HG02885 (cell line): ENCODE results near the gene CD300H.
"Not testable (repeated sequence)": the region's sequence is repeated elsewhere in the genome, so short reads cannot be mapped to it uniquely, and the experiment has no call there.

Experiments used
- ATAC-seq: cut with Tn5 transposase; IDR thresholded peaks from one replicate; pipeline ENCODE4 v1.9.1; 2021; ENCODE audit warnings: mild to moderate bottlenecking; ENCODE audit not compliant: unreplicated experiment, poor library complexity

Gene CD300H

GRCh38 chr17:74529243-74529642 is 38.1 kb downstream of the CD300H start:
- ATAC-seq: no peak

DNA sequence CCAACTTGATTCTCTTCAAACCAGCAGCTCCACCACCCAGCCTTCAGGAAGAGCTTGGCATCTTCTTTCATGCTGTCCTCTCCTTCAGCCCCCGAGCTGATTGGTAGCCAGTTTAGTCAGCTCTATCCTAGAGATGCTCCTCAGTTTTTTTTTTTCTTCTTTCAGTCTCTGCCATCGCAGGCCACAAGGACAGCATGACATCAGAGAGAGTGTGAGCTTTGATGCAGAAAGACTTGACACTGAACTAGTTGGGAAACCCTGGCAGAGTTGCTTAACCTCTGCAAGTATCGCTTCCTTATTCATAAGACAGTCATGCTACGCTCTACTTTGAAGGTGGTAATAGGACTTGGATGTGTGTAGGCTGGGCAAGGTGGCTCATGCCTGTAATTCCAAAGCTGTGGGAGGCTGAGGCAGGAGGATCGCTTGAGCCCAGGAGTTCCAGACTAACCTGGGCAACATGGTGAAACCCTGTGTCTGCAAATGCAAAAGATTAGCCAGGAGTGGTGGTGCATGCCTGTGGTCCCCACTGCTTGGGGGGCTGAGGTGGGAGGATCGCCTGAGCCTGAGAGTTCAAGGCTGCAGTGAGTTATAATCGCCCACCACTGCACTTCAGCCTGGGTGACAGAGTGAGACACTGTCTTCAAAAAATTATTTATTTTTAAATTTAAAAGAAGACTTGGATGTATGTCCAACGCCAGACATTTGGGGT is 38.7 kb downstream of the CD300H start:
- peak; percentile 67 for ATAC-seq

- ATAC-seq: no peak
Measured at GRCh38 chr17:74527756-74528155, 39.6 kb downstream of the CD300H start.

- ATAC-seq: no peak
Measured at GRCh38 chr17:74527081-74527480, 40.2 kb downstream of the CD300H start.

- ATAC-seq: no peak
Measured at GRCh38 chr17:74526681-74527080, 40.6 kb downstream of the CD300H start.

- no peak for ATAC-seq
Measured at GRCh38 chr17:74525781-74526288, 41.5 kb downstream of the CD300H start.

DNA sequence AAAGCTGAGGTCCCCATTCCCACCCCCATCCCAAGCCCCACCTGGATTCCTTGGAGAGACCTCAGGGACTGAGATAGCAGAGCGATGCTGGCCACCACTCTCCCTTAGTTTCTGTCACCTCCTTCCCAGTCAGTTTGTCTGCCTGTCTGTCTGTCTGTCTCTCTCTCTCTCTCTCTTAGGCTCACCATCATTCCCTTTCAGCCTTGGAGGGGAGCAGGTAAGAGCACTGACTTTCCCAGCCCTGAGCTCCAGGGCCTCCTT is 41.9 kb downstream of the CD300H start:
- ATAC-seq: no peak

- ATAC-seq: no peak
Measured at GRCh38 chr17:74524653-74525464, 42.5 kb downstream of the CD300H start.

GRCh38 chr17:74523308-74523707 is 44.0 kb downstream of the CD300H start:
- ATAC-seq: no peak

- ATAC-seq: no peak
Measured at GRCh38 chr17:74522381-74523105, 44.8 kb downstream of the CD300H start.

GRCh38 chr17:74521701-74522201 is 45.6 kb downstream of the CD300H start:
- ATAC-seq: no peak

- ATAC-seq: no peak
Measured at GRCh38 chr17:74520790-74521480, 46.4 kb downstream of the CD300H start.

GRCh38 chr17:74520016-74520434 is 47.3 kb downstream of the CD300H start:
- ATAC-seq: no peak

DNA sequence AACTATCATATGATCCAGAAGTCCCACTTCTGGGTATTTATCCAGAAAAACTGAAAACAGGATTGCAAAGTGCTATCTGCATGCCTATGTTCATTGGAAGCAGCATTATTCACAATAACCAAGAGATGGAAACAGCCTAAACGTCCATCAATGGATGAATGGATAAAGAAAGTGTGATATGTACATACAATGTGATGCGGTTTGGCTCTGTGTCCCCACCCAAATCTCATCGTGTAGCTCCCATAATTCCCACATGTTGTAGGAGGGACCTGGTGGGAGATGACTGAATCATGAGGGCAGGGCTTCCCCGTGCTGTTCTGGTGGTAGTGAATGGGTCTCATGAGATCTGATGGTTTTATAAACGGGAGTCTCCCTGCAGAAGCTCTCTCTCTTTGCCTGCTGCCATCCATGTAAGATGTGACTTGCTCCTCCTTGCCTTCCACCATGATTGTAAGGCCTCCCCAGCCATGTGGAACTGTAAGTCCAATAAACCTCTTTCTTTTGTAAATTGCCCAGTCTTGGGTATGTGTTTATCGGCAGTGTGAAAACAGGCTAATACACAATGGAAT is 48.8 kb downstream of the CD300H start:
- not testable (repeated sequence) for ATAC-seq

- no peak for ATAC-seq
Measured at GRCh38 chr17:74516561-74517328, 50.6 kb downstream of the CD300H start.

- ATAC-seq: no peak
Measured at GRCh38 chr17:74515941-74516340, 51.4 kb downstream of the CD300H start.

DNA sequence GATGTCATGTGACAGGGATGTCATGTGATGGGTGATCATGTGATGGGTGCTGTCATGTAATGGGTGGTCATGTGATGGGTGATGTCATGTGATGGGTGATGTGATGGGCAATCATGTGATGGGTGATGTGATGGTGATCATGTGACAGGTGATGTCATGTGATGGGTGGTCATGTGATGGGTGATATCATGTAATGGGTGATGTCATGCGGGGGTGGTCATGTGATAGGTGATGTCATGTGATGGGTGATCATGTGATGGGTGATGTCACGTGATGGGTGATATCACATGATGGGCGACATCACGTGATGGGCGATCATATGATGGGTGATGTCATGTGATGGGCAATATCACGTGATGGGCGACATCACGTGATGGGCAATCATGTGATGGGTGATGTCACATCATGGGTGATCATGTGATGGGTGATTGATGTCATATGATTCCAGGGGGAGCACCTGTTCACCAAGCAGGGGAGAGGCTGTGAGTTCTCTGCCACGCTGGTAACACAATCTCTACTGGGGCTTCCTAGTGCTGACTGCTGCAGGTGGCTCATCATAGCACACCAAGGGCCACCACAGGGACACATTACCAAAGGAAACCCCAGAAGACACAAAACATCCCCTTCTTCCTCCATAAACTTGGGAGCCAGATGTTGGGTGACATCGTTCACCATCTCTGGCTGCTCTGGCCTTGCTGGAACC is 52.5 kb downstream of the CD300H start:
- ATAC-seq: no peak

DNA sequence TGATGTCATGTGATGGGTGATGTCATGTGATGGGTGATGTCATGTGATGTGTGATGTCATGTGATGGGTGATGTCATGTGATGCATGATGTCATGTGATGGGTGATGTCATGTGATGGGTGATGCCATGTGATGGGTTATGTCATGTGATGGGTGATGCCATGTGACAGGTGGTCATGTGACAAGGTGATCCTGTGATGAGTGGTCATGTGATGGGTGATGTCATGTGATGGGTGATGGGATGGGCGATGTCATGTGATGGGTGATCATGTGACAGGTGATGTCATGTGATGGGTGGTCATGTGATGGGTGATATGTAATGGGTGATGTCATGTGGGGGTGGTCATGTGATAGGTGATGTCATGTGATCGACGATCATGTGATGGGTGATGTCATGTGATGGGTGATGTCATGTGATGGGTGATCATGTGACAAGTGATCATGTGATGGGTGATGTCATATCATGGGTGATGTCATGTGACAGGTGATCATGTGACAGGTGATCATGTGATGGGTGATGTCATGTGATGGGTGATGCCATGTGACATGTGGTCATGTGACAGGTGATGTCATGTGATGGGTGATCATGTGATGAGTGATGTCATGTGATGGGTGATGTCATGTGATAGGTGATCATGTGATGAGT is 53.2 kb downstream of the CD300H start:
- no peak for ATAC-seq
